UCSD-AML1 (cell line): ENCODE measurements around the gene KCNQ4.

ENCODE experiments used
- DNase-seq: peaks from one replicate; lab custom pipeline; 2025; ENCODE audit not compliant: unreplicated experiment; lab: John Stamatoyannopoulos, UW

Gene KCNQ4

DNA sequence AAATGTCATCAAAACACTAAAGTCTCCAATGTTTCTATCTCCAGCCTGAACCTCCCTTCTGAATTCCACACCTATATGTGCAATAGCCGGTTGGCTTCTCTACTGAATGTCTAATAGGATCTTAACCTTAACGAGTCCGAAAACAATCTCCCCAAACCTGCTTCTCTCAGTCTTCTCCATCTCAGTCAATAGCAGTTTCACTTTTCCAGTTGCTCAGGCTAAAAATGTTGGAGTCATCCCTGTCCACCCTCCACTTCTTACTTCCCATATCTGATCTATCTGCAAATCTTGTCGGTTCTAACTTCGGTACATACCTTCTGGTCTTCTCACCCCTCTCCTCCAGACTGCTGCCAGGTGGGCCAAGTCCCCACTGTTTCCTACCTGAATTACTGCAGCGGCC, 104.1 kb downstream of the KCNQ4 start:
- no peak for DNase-seq
